Measurements from ENCODE around the gene CARD10.

CARD10 gene

DNA sequence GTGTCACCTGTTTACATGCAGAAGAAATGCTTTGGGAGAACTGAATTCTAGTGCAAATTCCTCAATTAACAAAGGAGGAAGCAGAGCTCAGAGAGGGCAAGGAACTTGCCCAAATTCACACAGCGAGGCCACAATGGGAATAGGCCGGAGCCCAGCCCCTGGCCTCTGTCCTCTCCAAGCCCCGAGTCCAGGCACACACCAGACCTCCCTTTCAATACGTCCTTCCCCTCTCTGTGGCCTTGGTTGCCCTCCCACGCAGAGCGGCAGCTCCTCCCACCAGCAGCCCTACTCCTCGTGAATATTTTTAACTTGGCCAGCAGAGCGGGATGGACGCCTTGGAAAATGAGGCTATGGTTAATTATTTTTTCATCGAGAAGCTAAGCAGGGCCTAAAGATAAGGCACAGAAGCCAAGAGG, 1.6 kb upstream of the CARD10 start:
- no peak for DNase-seq (ENCODE audit: low read depth in 1 of 2, low spot score in 1 of 2)
- TF ChIP-seq, protein P1, sequence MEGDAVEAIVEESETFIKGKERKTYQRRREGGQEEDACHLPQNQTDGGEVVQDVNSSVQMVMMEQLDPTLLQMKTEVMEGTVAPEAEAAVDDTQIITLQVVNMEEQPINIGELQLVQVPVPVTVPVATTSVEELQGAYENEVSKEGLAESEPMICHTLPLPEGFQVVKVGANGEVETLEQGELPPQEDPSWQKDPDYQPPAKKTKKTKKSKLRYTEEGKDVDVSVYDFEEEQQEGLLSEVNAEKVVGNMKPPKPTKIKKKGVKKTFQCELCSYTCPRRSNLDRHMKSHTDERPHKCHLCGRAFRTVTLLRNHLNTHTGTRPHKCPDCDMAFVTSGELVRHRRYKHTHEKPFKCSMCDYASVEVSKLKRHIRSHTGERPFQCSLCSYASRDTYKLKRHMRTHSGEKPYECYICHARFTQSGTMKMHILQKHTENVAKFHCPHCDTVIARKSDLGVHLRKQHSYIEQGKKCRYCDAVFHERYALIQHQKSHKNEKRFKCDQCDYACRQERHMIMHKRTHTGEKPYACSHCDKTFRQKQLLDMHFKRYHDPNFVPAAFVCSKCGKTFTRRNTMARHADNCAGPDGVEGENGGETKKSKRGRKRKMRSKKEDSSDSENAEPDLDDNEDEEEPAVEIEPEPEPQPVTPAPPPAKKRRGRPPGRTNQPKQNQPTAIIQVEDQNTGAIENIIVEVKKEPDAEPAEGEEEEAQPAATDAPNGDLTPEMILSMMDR (IDR thresholded peaks at IDR 0.05; ENCODE audit: insufficient read depth, low read length) = no peak
- no peak for TF ChIP-seq POLR2AphosphoS5 (IDR thresholded peaks at IDR 0.05; ENCODE audit: low read depth)
- peaks cover 42% of the 10 kb centered on the region for H3K27me3 ChIP-seq (ENCODE audit: insufficient read depth, poor library complexity, severe bottlenecking)
- no peak overlapping the region for H3K4me3 ChIP-seq (replicated peaks; ENCODE audit: insufficient read depth, low read length)
- no peak overlapping the region for H3K27ac ChIP-seq (replicated peaks)

DNA sequence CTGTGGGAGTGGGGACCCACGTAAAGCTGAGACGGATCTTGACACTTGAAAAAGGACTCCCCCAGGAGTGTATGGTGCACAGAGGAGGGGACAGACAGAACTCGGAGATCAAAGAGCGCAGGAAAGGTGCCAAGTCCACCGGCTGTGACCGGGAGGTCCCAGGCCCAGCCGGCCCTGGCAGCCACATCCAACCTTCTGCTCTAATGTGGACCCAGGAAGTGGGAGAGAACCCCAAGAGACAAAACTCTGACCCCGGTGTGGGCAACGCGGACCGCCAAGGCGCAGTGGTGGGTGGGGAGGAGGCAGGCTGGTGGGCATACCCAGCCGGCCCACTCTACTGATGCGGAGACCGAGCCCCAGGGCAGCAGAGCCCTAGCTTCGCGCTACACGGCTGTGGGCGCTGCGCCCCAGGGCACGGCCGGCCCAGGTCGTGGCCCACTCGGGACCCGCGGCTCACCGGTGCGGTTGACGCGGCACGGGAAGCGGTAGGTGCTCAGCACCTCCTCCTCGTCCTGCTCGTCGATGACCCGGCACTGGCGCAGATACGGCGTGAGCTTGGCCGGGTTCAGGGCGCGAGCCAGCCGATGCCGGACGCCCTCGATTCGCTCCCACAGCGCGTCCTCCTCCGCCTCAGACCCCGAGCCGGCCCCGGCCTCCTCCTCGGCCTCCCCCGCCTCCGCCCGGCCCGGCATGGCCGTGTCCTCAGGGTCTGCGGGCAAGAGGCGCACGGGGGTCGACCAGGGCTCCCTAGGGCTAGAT, 527 bp downstream of the CARD10 start:
- no peak for DNase-seq (ENCODE audit: low read depth in 1 of 2, low spot score in 1 of 2)

DNA sequence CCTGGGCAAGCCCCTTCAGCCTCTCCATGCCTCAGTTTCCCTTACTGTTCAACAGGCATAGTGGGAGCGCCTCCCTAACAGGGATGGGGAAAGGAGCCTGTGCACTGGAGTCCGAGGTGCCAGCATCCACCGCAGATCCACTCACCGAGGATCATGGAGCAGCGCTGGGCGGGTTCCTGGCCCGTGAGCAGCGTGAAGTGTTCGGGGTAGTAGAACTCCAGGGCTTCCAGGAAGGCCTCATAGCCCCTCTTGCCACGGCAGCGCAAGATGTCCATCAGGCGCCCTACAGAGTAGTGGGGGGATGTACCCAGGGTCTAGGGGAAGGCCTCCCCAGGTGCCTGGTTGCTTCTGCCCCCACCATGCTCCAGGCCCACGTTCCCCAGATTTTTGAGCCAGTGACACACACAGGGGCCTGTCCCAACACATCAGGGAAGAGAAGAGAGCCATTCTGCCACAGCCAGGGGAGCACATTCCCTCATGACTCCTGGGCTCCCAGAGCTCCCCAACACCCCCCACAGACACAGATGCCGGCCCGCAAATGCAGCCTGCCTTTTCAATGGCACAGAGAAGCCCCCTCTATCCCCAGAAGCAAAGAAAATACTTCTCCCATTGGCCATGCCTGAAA, 1.3 kb downstream of the CARD10 start:
- no peak for DNase-seq (ENCODE audit: low read depth in 1 of 2, low spot score in 1 of 2)
- Histone ChIP-seq H3K27me3 (ENCODE audit: insufficient read depth, poor library complexity, severe bottlenecking) (peaks cover 42% of the 10 kb centered on the region), H3K27ac (replicated peaks) (no peak overlapping the region), H3K4me3 (replicated peaks; ENCODE audit: insufficient read depth, low read length) (no peak overlapping the region)
- TF ChIP-seq, protein P1 (IDR thresholded peaks at IDR 0.05; ENCODE audit: insufficient read depth, low read length) = no peak
- TF ChIP-seq POLR2AphosphoS5 (IDR thresholded peaks at IDR 0.05; ENCODE audit: low read depth) (no peak), SPI1 (IDR thresholded peaks at IDR 0.05; ENCODE audit: borderline replicate concordance, low read depth) (no peak), GABPA (IDR thresholded peaks at IDR 0.05; ENCODE audit: low read depth) (no peak)
- TF ChIP-seq, protein P2, sequence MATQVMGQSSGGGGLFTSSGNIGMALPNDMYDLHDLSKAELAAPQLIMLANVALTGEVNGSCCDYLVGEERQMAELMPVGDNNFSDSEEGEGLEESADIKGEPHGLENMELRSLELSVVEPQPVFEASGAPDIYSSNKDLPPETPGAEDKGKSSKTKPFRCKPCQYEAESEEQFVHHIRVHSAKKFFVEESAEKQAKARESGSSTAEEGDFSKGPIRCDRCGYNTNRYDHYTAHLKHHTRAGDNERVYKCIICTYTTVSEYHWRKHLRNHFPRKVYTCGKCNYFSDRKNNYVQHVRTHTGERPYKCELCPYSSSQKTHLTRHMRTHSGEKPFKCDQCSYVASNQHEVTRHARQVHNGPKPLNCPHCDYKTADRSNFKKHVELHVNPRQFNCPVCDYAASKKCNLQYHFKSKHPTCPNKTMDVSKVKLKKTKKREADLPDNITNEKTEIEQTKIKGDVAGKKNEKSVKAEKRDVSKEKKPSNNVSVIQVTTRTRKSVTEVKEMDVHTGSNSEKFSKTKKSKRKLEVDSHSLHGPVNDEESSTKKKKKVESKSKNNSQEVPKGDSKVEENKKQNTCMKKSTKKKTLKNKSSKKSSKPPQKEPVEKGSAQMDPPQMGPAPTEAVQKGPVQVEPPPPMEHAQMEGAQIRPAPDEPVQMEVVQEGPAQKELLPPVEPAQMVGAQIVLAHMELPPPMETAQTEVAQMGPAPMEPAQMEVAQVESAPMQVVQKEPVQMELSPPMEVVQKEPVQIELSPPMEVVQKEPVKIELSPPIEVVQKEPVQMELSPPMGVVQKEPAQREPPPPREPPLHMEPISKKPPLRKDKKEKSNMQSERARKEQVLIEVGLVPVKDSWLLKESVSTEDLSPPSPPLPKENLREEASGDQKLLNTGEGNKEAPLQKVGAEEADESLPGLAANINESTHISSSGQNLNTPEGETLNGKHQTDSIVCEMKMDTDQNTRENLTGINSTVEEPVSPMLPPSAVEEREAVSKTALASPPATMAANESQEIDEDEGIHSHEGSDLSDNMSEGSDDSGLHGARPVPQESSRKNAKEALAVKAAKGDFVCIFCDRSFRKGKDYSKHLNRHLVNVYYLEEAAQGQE (IDR thresholded peaks at IDR 0.05; ENCODE audit: insufficient replicate concordance, low read depth) = no peak

More for the DNA sequence above, 527 bp downstream of the CARD10 start:
- no peak overlapping the region for H3K27ac ChIP-seq (replicated peaks)
- TF ChIP-seq, protein P1 (IDR thresholded peaks at IDR 0.05; ENCODE audit: insufficient read depth, low read length) = no peak
- TF ChIP-seq POLR2AphosphoS5 (IDR thresholded peaks at IDR 0.05; ENCODE audit: low read depth) = no peak
- TF ChIP-seq SPI1 (IDR thresholded peaks at IDR 0.05; ENCODE audit: borderline replicate concordance, low read depth) = no peak
- TF ChIP-seq, protein P2 (IDR thresholded peaks at IDR 0.05; ENCODE audit: insufficient replicate concordance, low read depth) = no peak
- TF ChIP-seq GABPA (IDR thresholded peaks at IDR 0.05; ENCODE audit: low read depth) = no peak
- H3K4me3 ChIP-seq (replicated peaks; ENCODE audit: insufficient read depth, low read length) = peak overlapping the region; percentile 39
- H3K27me3 ChIP-seq (ENCODE audit: insufficient read depth, poor library complexity, severe bottlenecking) = peaks cover 42% of the 10 kb centered on the region
